ENCODE measurements around the gene KLHL28. TPM values are rescaled to one million over a fixed set of nuclear protein-coding genes. Genes with fewer than 3 reads are reported as not detected.

The KLHL28 gene
- total RNA-seq, 1 donor from 2014 or later: 14.5 TPM

DNA sequence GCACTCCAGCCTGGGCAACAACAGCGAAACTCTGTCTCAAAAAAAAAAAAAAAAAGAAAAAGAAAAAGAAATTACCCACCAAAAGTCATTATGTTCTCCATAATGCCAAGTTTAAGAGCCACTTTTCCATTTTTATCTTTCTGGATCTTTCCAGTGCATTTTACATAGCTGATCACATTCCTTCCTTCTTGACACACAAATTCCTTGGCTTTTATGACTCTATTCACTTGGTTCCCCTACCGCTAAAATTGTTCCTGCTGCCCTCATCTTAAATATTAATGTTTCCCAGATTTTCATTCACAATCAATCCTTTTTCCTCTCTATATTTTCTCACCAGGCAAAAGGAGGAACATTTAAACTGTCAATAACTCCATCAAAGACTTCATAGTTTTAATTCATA lies 20.2 kb downstream of the KLHL28 start:
- DNase-seq (ENCODE audit: extremely low spot score, unreplicated experiment): no peak
- Mint-ChIP-seq H3K4me3 (no peak overlapping the region), H3K27ac (no peak overlapping the region), H3K36me3 (peaks cover 58% of the 10 kb centered on the region), H3K9me3 (peaks cover 8% of the 10 kb centered on the region), H3K4me1 (ENCODE audit: unreplicated experiment) (no peaks in the 10 kb centered on the region), H3K27me3 (no peaks in the 10 kb centered on the region)
- TF ChIP-seq, protein P1, sequence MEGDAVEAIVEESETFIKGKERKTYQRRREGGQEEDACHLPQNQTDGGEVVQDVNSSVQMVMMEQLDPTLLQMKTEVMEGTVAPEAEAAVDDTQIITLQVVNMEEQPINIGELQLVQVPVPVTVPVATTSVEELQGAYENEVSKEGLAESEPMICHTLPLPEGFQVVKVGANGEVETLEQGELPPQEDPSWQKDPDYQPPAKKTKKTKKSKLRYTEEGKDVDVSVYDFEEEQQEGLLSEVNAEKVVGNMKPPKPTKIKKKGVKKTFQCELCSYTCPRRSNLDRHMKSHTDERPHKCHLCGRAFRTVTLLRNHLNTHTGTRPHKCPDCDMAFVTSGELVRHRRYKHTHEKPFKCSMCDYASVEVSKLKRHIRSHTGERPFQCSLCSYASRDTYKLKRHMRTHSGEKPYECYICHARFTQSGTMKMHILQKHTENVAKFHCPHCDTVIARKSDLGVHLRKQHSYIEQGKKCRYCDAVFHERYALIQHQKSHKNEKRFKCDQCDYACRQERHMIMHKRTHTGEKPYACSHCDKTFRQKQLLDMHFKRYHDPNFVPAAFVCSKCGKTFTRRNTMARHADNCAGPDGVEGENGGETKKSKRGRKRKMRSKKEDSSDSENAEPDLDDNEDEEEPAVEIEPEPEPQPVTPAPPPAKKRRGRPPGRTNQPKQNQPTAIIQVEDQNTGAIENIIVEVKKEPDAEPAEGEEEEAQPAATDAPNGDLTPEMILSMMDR (conservative IDR thresholded peaks at IDR 0.05): no peak

DNA sequence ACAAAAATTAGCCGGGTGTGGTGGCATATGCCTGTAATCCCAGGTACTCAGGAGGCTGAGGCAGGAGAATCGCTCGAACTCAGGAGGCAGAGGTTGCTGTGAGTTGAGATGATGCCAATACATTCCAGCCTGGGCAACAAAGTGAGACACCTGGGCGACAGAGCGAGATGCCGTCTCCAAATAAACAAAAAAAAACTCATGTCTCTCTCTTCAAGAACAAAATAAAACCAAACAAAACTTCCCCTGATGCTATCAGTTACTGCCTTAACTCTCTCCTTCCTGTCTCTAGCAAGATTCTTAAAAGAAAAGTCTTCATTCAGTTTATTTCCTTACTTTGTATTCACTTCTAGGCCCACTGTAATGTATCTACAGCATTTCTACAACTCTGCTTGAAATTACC lies 20.8 kb downstream of the KLHL28 start:
- Mint-ChIP-seq H3K4me1 (ENCODE audit: unreplicated experiment) (no peaks in the 10 kb centered on the region), H3K27me3 (no peaks in the 10 kb centered on the region), H3K9me3 (peaks cover 8% of the 10 kb centered on the region), H3K4me3 (no peak overlapping the region), H3K36me3 (peaks cover 65% of the 10 kb centered on the region), H3K27ac (no peak overlapping the region)
- no peak for DNase-seq (ENCODE audit: extremely low spot score, unreplicated experiment)
- TF ChIP-seq, protein P1 (conservative IDR thresholded peaks at IDR 0.05): no peak

DNA sequence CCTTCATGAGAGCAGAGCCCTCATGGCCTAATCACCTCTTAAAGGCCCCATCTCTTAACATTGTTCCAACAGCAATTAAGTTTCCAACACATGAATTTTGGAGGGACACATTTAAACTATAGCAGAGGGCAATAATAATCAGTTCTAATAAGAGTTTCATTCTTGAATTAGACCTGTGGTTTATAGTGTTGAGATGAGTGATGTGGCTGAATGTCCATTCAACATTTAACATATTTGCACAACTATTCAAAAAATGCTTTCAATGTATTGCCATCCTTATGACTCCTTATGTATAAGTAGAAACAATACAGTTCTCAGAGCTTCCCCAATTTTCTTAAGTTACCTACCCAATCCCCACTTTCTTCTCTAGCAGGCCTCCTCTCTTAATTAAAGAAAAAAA lies 21.5 kb downstream of the KLHL28 start:
- Mint-ChIP-seq H3K27me3 (no peaks in the 10 kb centered on the region), H3K4me3 (no peak overlapping the region), H3K36me3 (peaks cover 62% of the 10 kb centered on the region), H3K9me3 (peaks cover 8% of the 10 kb centered on the region), H3K4me1 (ENCODE audit: unreplicated experiment) (no peaks in the 10 kb centered on the region), H3K27ac (no peak overlapping the region)
- DNase-seq (ENCODE audit: extremely low spot score, unreplicated experiment): no peak
- TF ChIP-seq, protein P1 (conservative IDR thresholded peaks at IDR 0.05): no peak

DNA sequence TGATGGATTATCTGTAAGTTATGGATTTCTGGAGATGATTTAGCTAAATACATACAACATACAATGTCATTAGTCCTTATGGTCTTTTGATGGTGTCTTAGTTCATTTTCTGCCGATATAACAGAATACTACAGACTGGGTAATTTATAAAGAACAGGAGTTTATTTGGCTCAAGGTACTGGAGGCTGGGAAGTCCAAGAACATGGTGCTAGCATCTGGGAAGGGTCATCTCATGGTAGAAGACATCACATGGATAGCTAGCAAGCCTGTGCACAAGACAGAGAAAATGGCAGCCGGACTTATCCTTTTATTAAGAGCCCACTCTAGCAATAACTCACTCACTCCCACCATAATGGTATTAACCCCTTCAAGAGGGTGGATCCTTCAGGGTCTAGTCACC lies 24.2 kb downstream of the KLHL28 start:
- no peaks in the 10 kb centered on the region for H3K4me1 Mint-ChIP-seq (ENCODE audit: unreplicated experiment)
- H3K9me3 Mint-ChIP-seq: peaks cover 8% of the 10 kb centered on the region
- no peak overlapping the region for H3K4me3 Mint-ChIP-seq
- no peak overlapping the region for H3K27ac Mint-ChIP-seq
- H3K36me3 Mint-ChIP-seq: peaks cover 54% of the 10 kb centered on the region
- no peak for DNase-seq (ENCODE audit: extremely low spot score, unreplicated experiment)
- H3K27me3 Mint-ChIP-seq: no peaks in the 10 kb centered on the region
- TF ChIP-seq, protein P1 (conservative IDR thresholded peaks at IDR 0.05): no peak

DNA sequence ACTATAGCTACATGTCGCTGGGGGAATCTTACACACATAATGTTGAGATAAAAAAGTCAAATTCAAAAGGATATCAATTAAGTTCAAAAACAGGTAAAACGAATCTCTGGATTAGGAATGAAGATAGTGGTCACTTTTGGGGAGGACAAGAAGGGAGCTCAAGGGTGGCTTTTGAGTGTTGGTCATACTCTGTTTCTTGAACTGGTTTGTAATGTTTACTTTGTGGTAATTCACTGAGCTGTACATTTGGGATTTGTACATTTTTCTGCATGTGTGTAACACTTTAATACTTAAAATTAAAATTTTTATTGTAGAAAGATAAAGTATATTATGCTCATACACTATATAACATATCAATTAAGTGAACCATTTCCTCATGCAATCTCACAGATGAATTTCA lies 26.6 kb downstream of the KLHL28 start:
- H3K27ac Mint-ChIP-seq: no peak overlapping the region

More for the DNA sequence above, 26.6 kb downstream of the KLHL28 start:
- Mint-ChIP-seq H3K9me3 (peaks cover 4% of the 10 kb centered on the region), H3K4me3 (no peak overlapping the region), H3K36me3 (peaks cover 37% of the 10 kb centered on the region), H3K27me3 (no peaks in the 10 kb centered on the region), H3K4me1 (ENCODE audit: unreplicated experiment) (no peaks in the 10 kb centered on the region)
- DNase-seq (ENCODE audit: extremely low spot score, unreplicated experiment): no peak
- TF ChIP-seq, protein P1 (conservative IDR thresholded peaks at IDR 0.05): no peak
